Mesothelial cell of epicardium (in vitro differentiated cells): ENCODE data around the gene FRY. TPM values are rescaled to one million over a fixed set of nuclear protein-coding genes. Genes with fewer than 3 reads are reported as not detected.

Experiments used
- DNase-seq, 2 experiments: peaks; one replicate each; pipeline ENCODE4 v3.0.0; 2021; ENCODE audit warnings: low spot score in 2 of 2; ENCODE audit not compliant: unreplicated experiment in 2 of 2
- H3K27ac Mint-ChIP-seq: 2 replicates; pipeline ENCODE4 v1.8.0; 2021; ENCODE audit warnings: mixed read lengths
- H3K27me3 Mint-ChIP-seq: 2 replicates; pipeline ENCODE4 v1.8.0; 2021; ENCODE audit warnings: low read depth, mixed read lengths
- H3K36me3 Mint-ChIP-seq: 2 replicates; pipeline ENCODE4 v1.8.0; 2021; ENCODE audit warnings: mixed read lengths
- H3K4me1 Mint-ChIP-seq: 2 replicates; pipeline ENCODE4 v1.8.0; 2021; ENCODE audit warnings: mixed read lengths
- H3K4me3 Mint-ChIP-seq: 2 replicates; pipeline ENCODE4 v1.8.0; 2021; ENCODE audit warnings: mild to moderate bottlenecking, moderate library complexity, mixed read lengths
- H3K9me3 Mint-ChIP-seq: 2 replicates; pipeline ENCODE4 v1.8.0; 2021; ENCODE audit warnings: mixed read lengths
- CTCF ChIP-seq: fragments of 200-600 bp; sonication (generic); IDR thresholded peaks from one replicate; pipeline ENCODE4 v1.5.0; 2021; ENCODE audit warnings: antibody characterized with exemption; ENCODE audit not compliant: unreplicated experiment
- total RNA-seq: library from RNA; stranded (reverse); gene quantifications from 3 replicates; pipeline ENCODE4 v1.2.1, GENCODE V29; 2021

Gene FRY
- total RNA-seq, 1 donor from 2014 or later: 18.1 TPM

GRCh38 chr13:32340914-32341313, 309.3 kb downstream of the FRY start:
- no peak for DNase-seq
- Mint-ChIP-seq H3K9me3 (peaks cover 27% of the 10 kb centered on the region), H3K27ac (no peak overlapping the region), H3K4me3 (no peak overlapping the region), H3K4me1 (peaks cover 3% of the 10 kb centered on the region), H3K27me3 (no peaks in the 10 kb centered on the region), H3K36me3 (peaks cover 30% of the 10 kb centered on the region)
- TF ChIP-seq CTCF: no peak

- no peak overlapping the region for H3K4me3 Mint-ChIP-seq
- H3K27me3 Mint-ChIP-seq: no peaks in the 10 kb centered on the region
- no peak for DNase-seq
- H3K36me3 Mint-ChIP-seq: peaks cover 19% of the 10 kb centered on the region
- H3K4me1 Mint-ChIP-seq: no peaks in the 10 kb centered on the region
- no peak overlapping the region for H3K27ac Mint-ChIP-seq
- H3K9me3 Mint-ChIP-seq: no peaks in the 10 kb centered on the region
- TF ChIP-seq CTCF: no peak
Measured at GRCh38 chr13:32347651-32348050, 316.1 kb downstream of the FRY start.
